DMS 273 (cell line): ENCODE measurements around the gene JPH2.
A peak's percentile ranks its signal among the peaks of the same experiment; 100 is the strongest.

ENCODE experiments used
- DNase-seq: peaks from one replicate; lab custom pipeline; 2025; ENCODE audit not compliant: unreplicated experiment; lab: John Stamatoyannopoulos, UW

The JPH2 gene

GRCh38 chr20:44188752-44189151 is 1.8 kb upstream of the JPH2 start:
- DNase-seq = no peak

GRCh38 chr20:44187772-44188709 is 1.1 kb upstream of the JPH2 start:
- DNase-seq = no peak

- DNase-seq = peak; percentile 33
Measured at GRCh38 chr20:44186674-44187053, 324 bp downstream of the JPH2 start.

- DNase-seq = no peak
Measured at GRCh38 chr20:44186201-44186600, 787 bp downstream of the JPH2 start.

- DNase-seq = no peak
Measured at GRCh38 chr20:44185574-44185973, 1.4 kb downstream of the JPH2 start.

GRCh38 chr20:44183282-44183681 is 3.7 kb downstream of the JPH2 start:
- DNase-seq = no peak

- DNase-seq = no peak
Measured at GRCh38 chr20:44182863-44183262, 4.1 kb downstream of the JPH2 start.

GRCh38 chr20:44182135-44182765 is 4.7 kb downstream of the JPH2 start:
- DNase-seq = no peak

- no peak for DNase-seq
Measured at GRCh38 chr20:44181611-44182010, 5.4 kb downstream of the JPH2 start.

GRCh38 chr20:44180814-44181213 is 6.2 kb downstream of the JPH2 start:
- no peak for DNase-seq

GRCh38 chr20:44176833-44177534 is 10.0 kb downstream of the JPH2 start:
- DNase-seq = no peak

GRCh38 chr20:44174996-44175765 is 11.8 kb downstream of the JPH2 start:
- DNase-seq = no peak

GRCh38 chr20:44173846-44174245 is 13.1 kb downstream of the JPH2 start:
- DNase-seq = no peak

- DNase-seq = no peak
Measured at GRCh38 chr20:44173116-44173515, 13.9 kb downstream of the JPH2 start.

GRCh38 chr20:44172572-44172950 is 14.4 kb downstream of the JPH2 start:
- no peak for DNase-seq

- DNase-seq = no peak
Measured at GRCh38 chr20:44171775-44172571, 15.0 kb downstream of the JPH2 start.

- DNase-seq = no peak
Measured at GRCh38 chr20:44170816-44171410, 16.1 kb downstream of the JPH2 start.

GRCh38 chr20:44167736-44168135 is 19.3 kb downstream of the JPH2 start:
- no peak for DNase-seq

GRCh38 chr20:44166477-44166876 is 20.5 kb downstream of the JPH2 start:
- peak; percentile 14 for DNase-seq

- no peak for DNase-seq
Measured at GRCh38 chr20:44166008-44166407, 21.0 kb downstream of the JPH2 start.
